Panc1 (cell line): ENCODE measurements around the gene MACROD2.

Experiments used
- CTCF ChIP-seq: fragments of 450-650 bp; IDR thresholded peaks from 2 replicates; pipeline ENCODE4 v1.5.1; 2017; ENCODE audit warnings: mild to moderate bottlenecking
- POLR2AphosphoS5 ChIP-seq: IDR thresholded peaks from 2 replicates; pipeline ENCODE4 v1.6.1; 2012; ENCODE audit warnings: mild to moderate bottlenecking, low read depth, low read length, moderate library complexity
- SIN3A ChIP-seq: IDR thresholded peaks from 2 replicates; pipeline ENCODE4 v1.6.1; 2012; ENCODE audit warnings: low read depth, mild to moderate bottlenecking, low read length, moderate library complexity, borderline replicate concordance; ENCODE audit not compliant: insufficient read depth
- TF ChIP-seq, protein P1 (sequence below), 2 experiments: IDR thresholded peaks; 2 replicates each; pipeline ENCODE4 v1.6.1; 2011 to 2012; ENCODE audit warnings: low read depth in 2 of 2, control low read depth in 1 of 2, low read length in 1 of 2, mild to moderate bottlenecking in 1 of 2, moderate library complexity in 1 of 2; ENCODE audit not compliant: insufficient read depth in 1 of 2

- TF ChIP-seq CTCF (no peak), POLR2AphosphoS5 (no peak), SIN3A (no peak)
- TF ChIP-seq, protein P1, sequence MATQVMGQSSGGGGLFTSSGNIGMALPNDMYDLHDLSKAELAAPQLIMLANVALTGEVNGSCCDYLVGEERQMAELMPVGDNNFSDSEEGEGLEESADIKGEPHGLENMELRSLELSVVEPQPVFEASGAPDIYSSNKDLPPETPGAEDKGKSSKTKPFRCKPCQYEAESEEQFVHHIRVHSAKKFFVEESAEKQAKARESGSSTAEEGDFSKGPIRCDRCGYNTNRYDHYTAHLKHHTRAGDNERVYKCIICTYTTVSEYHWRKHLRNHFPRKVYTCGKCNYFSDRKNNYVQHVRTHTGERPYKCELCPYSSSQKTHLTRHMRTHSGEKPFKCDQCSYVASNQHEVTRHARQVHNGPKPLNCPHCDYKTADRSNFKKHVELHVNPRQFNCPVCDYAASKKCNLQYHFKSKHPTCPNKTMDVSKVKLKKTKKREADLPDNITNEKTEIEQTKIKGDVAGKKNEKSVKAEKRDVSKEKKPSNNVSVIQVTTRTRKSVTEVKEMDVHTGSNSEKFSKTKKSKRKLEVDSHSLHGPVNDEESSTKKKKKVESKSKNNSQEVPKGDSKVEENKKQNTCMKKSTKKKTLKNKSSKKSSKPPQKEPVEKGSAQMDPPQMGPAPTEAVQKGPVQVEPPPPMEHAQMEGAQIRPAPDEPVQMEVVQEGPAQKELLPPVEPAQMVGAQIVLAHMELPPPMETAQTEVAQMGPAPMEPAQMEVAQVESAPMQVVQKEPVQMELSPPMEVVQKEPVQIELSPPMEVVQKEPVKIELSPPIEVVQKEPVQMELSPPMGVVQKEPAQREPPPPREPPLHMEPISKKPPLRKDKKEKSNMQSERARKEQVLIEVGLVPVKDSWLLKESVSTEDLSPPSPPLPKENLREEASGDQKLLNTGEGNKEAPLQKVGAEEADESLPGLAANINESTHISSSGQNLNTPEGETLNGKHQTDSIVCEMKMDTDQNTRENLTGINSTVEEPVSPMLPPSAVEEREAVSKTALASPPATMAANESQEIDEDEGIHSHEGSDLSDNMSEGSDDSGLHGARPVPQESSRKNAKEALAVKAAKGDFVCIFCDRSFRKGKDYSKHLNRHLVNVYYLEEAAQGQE (IDR thresholded peaks at IDR 0.05; ENCODE audit: insufficient read depth in 1 of 2, low read depth in 2 of 2, low read length in 1 of 2), result no peak
Measured at GRCh38 chr20:14093652-14094051, 98.3 kb downstream of the MACROD2 start.
